NCI-H146 (cell line): ENCODE data around the gene FATE1.
A peak's percentile ranks its signal among the peaks of the same experiment; 100 is the strongest.

Source experiments
- DNase-seq: peaks from one replicate; lab custom pipeline; 2025; lab: John Stamatoyannopoulos, UW

The FATE1 gene

GRCh38 chrX:151704041-151704663, 11.7 kb upstream of the FATE1 start:
- no peak for DNase-seq

- DNase-seq: no peak
These were observed 7.0 kb upstream of the FATE1 start for GRCh38 chrX:151708821-151709220.

- DNase-seq: no peak
These were observed 5.4 kb upstream of the FATE1 start for GRCh38 chrX:151710457-151710856.

GRCh38 chrX:151711154-151711553, 4.7 kb upstream of the FATE1 start:
- no peak for DNase-seq

- DNase-seq: no peak
These were observed 4.0 kb upstream of the FATE1 start for GRCh38 chrX:151711787-151712186.

- no peak for DNase-seq
These were observed 3.6 kb upstream of the FATE1 start for GRCh38 chrX:151712253-151712652.

GRCh38 chrX:151713849-151714248, 2.0 kb upstream of the FATE1 start:
- no peak for DNase-seq

- no peak for DNase-seq
These were observed 1.5 kb upstream of the FATE1 start for GRCh38 chrX:151714362-151714761.

- DNase-seq: peak; percentile 6
These were observed 6.5 kb downstream of the FATE1 start for GRCh38 chrX:151722241-151722846.

GRCh38 chrX:151723156-151723760, 7.4 kb downstream of the FATE1 start:
- DNase-seq: no peak

GRCh38 chrX:151724563-151725337, 8.9 kb downstream of the FATE1 start:
- DNase-seq: no peak

- no peak for DNase-seq
These were observed 9.4 kb downstream of the FATE1 start for GRCh38 chrX:151725338-151725614.

GRCh38 chrX:151726751-151727150, 10.9 kb downstream of the FATE1 start:
- DNase-seq: no peak

GRCh38 chrX:151727346-151727745, 11.5 kb downstream of the FATE1 start:
- DNase-seq: no peak

GRCh38 chrX:151729056-151729725, 13.4 kb downstream of the FATE1 start:
- DNase-seq: no peak

- no peak for DNase-seq
These were observed 18.6 kb downstream of the FATE1 start, which contains the start of gene CNGA2 for GRCh38 chrX:151734446-151734845. CNGA2 (plus strand) TSS chrX:151734746; CDS start chrX:151738484, 3,738 bp downstream.

GRCh38 chrX:151735219-151735618, 19.4 kb downstream of the FATE1 start:
- DNase-seq: no peak

GRCh38 chrX:151736685-151737084, 20.9 kb downstream of the FATE1 start:
- DNase-seq: no peak

- DNase-seq: no peak
These were observed 21.7 kb downstream of the FATE1 start for GRCh38 chrX:151737494-151737893.

- no peak for DNase-seq
These were observed 22.9 kb downstream of the FATE1 start for GRCh38 chrX:151738751-151739150.

GRCh38 chrX:151741606-151742005, 25.8 kb downstream of the FATE1 start:
- no peak for DNase-seq

- DNase-seq: no peak
These were observed 26.5 kb downstream of the FATE1 start for GRCh38 chrX:151742311-151742710.
